Ishikawa (cell line): Measurements from ENCODE around the gene TAOK2.

Source experiments
- CEBPB ChIP-seq: IDR thresholded peaks from 2 replicates; pipeline ENCODE4 v1.6.1; 2012
- CREB1 ChIP-seq: IDR thresholded peaks from 2 replicates; pipeline ENCODE4 v1.6.1; 2012; ENCODE audit warnings: low read depth
- EGR1 ChIP-seq: IDR thresholded peaks from 2 replicates; pipeline ENCODE4 v1.6.1; 2012
- EP300 ChIP-seq: IDR thresholded peaks from 2 replicates; pipeline ENCODE4 v1.6.1; 2012; ENCODE audit warnings: borderline replicate concordance
- FOXM1 ChIP-seq: IDR thresholded peaks from 2 replicates; pipeline ENCODE4 v1.6.1; 2012; ENCODE audit warnings: low read depth, borderline replicate concordance
- NFIC ChIP-seq: IDR thresholded peaks from 2 replicates; pipeline ENCODE4 v1.6.1; 2012
- RAD21 ChIP-seq: IDR thresholded peaks from 2 replicates; pipeline ENCODE4 v1.6.1; 2012; ENCODE audit warnings: low read depth
- REST ChIP-seq: IDR thresholded peaks from 2 replicates; pipeline ENCODE4 v1.6.1; 2012; ENCODE audit warnings: low read depth, mild to moderate bottlenecking
- TAF1 ChIP-seq: IDR thresholded peaks from 2 replicates; pipeline ENCODE4 v1.6.1; 2012; ENCODE audit warnings: low read depth, mild to moderate bottlenecking
- TCF12 ChIP-seq: IDR thresholded peaks from 2 replicates; pipeline ENCODE4 v1.6.1; 2012; ENCODE audit warnings: low read depth
- TEAD4 ChIP-seq: IDR thresholded peaks from 2 replicates; pipeline ENCODE4 v1.6.1; 2012
- YY1 ChIP-seq: IDR thresholded peaks from 2 replicates; pipeline ENCODE4 v1.6.1; 2012; ENCODE audit warnings: low read depth
- ZBTB7A ChIP-seq: IDR thresholded peaks from 2 replicates; pipeline ENCODE4 v1.6.1; 2012; ENCODE audit warnings: low read depth
- TF ChIP-seq, protein P1 (sequence below): IDR thresholded peaks from 2 replicates; pipeline ENCODE4 v1.6.1; 2012
- TF ChIP-seq, protein P2 (sequence below): IDR thresholded peaks from 2 replicates; pipeline ENCODE4 v1.6.1; 2012

TAOK2 gene

DNA sequence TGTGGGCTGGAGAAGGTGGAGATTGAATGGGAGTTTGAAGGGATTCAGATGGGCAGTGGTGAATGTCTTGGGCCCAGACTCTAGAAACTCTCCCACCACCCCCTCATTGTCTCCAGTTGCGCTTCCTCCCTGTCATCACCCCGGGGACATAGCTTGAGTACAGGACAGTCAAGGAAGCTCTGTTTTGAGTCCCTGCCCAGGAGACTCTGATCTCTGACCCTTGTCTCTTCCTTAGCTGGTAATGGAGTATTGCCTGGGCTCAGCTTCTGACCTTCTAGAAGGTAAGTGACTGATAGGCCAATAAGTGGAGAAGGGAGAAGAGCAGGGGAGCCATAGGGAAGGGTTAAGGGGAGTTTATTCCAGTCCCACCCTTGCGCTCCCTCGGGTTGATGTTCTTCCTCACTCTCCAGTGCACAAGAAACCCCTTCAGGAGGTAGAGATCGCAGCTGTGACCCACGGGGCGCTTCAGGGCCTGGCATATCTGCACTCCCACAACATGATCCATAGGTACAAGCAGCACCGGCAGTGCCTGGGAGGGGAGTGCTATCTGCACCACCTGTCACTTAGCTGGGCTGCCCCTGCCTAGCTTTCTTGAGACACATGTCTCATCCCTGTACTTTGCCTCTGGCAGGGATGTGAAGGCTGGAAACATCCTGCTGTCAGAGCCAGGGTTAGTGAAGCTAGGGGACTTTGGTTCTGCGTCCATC is 5.0 kb downstream of the TAOK2 start:
- TF ChIP-seq EP300, result no peak
- TF ChIP-seq, protein P1, sequence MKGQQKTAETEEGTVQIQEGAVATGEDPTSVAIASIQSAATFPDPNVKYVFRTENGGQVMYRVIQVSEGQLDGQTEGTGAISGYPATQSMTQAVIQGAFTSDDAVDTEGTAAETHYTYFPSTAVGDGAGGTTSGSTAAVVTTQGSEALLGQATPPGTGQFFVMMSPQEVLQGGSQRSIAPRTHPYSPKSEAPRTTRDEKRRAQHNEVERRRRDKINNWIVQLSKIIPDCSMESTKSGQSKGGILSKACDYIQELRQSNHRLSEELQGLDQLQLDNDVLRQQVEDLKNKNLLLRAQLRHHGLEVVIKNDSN, result no peak
- no peak for TF ChIP-seq TEAD4
- no peak for TF ChIP-seq CEBPB
- TF ChIP-seq YY1, result no peak
- TF ChIP-seq, protein P2, sequence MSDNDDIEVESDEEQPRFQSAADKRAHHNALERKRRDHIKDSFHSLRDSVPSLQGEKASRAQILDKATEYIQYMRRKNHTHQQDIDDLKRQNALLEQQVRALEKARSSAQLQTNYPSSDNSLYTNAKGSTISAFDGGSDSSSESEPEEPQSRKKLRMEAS, result no peak
- no peak for TF ChIP-seq FOXM1
- TF ChIP-seq TAF1, result no peak
- TF ChIP-seq EGR1, result no peak
- no peak for TF ChIP-seq RAD21
- no peak for TF ChIP-seq NFIC
- TF ChIP-seq ZBTB7A, result no peak
- TF ChIP-seq CREB1, result no peak
- no peak for TF ChIP-seq TCF12
- no peak for TF ChIP-seq REST

- TF ChIP-seq TEAD4 (no peak), ZBTB7A (no peak), EP300 (no peak), CEBPB (no peak), FOXM1 (no peak), TAF1 (no peak), YY1 (no peak), CREB1 (no peak)
- TF ChIP-seq, protein P2, result no peak
Observed at GRCh38 chr16:29982560-29983419, 9.1 kb downstream of the TAOK2 start.

DNA sequence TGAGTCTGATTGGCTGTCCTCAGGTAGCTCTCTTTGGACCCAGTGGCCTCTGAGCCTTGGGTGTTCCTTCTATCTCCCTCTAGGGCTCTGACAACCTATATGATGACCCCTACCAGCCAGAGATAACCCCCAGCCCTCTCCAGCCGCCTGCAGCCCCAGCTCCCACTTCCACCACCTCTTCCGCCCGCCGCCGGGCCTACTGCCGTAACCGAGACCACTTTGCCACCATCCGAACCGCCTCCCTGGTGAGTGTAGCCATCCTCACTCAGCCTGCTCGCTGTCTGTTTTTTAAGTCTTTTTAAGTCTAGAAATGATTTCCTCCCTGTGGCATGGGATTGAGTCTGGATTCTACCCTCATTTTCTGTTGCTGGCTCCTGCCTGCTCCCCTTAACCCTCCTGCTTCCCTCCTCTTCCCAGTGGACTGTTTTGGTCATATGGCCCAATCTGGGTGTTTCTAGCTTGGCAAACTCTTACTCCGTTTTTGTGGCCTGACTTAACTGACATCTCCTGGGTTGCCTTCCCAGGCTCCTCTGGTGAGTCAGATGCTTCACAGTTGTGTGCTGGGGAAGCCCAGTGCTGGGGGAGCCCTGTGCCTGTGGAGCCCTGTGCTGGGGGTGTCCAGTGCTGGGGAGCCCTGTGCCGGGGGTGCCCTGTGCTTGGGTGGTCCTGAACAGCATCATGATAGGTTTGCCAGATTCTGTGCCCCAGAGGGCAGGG is 9.9 kb downstream of the TAOK2 start:
- no peak for TF ChIP-seq YY1
- TF ChIP-seq, protein P2, result no peak
- no peak for TF ChIP-seq EGR1
- TF ChIP-seq CEBPB, result no peak
- TF ChIP-seq CREB1, result no peak
- no peak for TF ChIP-seq TAF1
- TF ChIP-seq, protein P1, result no peak
- no peak for TF ChIP-seq FOXM1
- TF ChIP-seq ZBTB7A, result no peak
- TF ChIP-seq REST, result no peak
- TF ChIP-seq RAD21, result no peak

- TF ChIP-seq ZBTB7A (no peak), EGR1 (no peak)
Observed at GRCh38 chr16:29984137-29984763, 10.6 kb downstream of the TAOK2 start.

- TF ChIP-seq ZBTB7A, result no peak
- TF ChIP-seq, protein P2, result no peak
Observed at GRCh38 chr16:29984764-29985147, 11.1 kb downstream of the TAOK2 start.
